Sigmoid colon (tissue), 4 donors: ENCODE results near the gene TTI1.

Experiments used
- CTCF ChIP-seq, 4 experiments: fragments of 450-650 bp in 3 of 4; fragments of 200-600 bp in 1 of 4; IDR thresholded peaks; one replicate each; pipeline ENCODE4 v1.5.1; 2016 to 2019; ENCODE audit warnings: antibody characterized with exemption in 4 of 4, mild to moderate bottlenecking in 3 of 4, moderate library complexity in 2 of 4
- EP300 ChIP-seq, 4 donors: sonication (generic); formaldehyde crosslinking; IDR thresholded peaks; one replicate each; pipeline ENCODE4 v1.6.1; 2017; ENCODE audit warnings: antibody characterized with exemption in 4 of 4

- no peak for TF ChIP-seq EP300 (IDR thresholded peaks at IDR 0.05)
- TF ChIP-seq CTCF (IDR thresholded peaks at IDR 0.05) = no peak
Measured at GRCh38 chr20:38017959-38018358, 15.3 kb downstream of the TTI1 start.
